ENCODE results near the gene ZMYND11.
A peak's percentile ranks its signal among the peaks of the same experiment; 100 is the strongest.

Gene ZMYND11

GRCh38 chr10:135132-135600 is at the start of gene ZMYND11:
ZMYND11 (plus strand) TSS chr10:135455; CDS start chr10:180013, 44,558 bp downstream.
- peak; percentile 24 for DNase-seq (ENCODE audit: low spot score)

GRCh38 chr10:86031-86430 is 49.2 kb upstream of the ZMYND11 start:
- no peak for DNase-seq (ENCODE audit: low spot score)

GRCh38 chr10:87177-88080 is 47.8 kb upstream of the ZMYND11 start:
- DNase-seq (ENCODE audit: low spot score) = no peak

GRCh38 chr10:88253-88652 is 47.0 kb upstream of the ZMYND11 start:
- DNase-seq (ENCODE audit: low spot score) = no peak

GRCh38 chr10:89248-89647 is 46.0 kb upstream of the ZMYND11 start:
- no peak for DNase-seq (ENCODE audit: low spot score)

GRCh38 chr10:90161-90560 is 45.1 kb upstream of the ZMYND11 start:
- DNase-seq (ENCODE audit: low spot score) = no peak

GRCh38 chr10:91313-91712 is 43.9 kb upstream of the ZMYND11 start:
- DNase-seq (ENCODE audit: low spot score) = no peak

- DNase-seq (ENCODE audit: low spot score) = no peak
These were observed 43.1 kb upstream of the ZMYND11 start for GRCh38 chr10:92153-92552.

- no peak for DNase-seq (ENCODE audit: low spot score)
These were observed 42.4 kb upstream of the ZMYND11 start for GRCh38 chr10:92846-93245.

GRCh38 chr10:94613-95012 is 40.6 kb upstream of the ZMYND11 start:
- no peak for DNase-seq (ENCODE audit: low spot score)

- DNase-seq (ENCODE audit: low spot score) = no peak
These were observed 39.7 kb upstream of the ZMYND11 start for GRCh38 chr10:95356-96115.

GRCh38 chr10:96466-96865 is 38.8 kb upstream of the ZMYND11 start:
- no peak for DNase-seq (ENCODE audit: low spot score)

- DNase-seq (ENCODE audit: low spot score) = no peak
These were observed 30.8 kb upstream of the ZMYND11 start for GRCh38 chr10:104416-104815.

GRCh38 chr10:104862-105565 is 30.2 kb upstream of the ZMYND11 start:
- DNase-seq (ENCODE audit: low spot score) = no peak

GRCh38 chr10:105806-106205 is 29.4 kb upstream of the ZMYND11 start:
- DNase-seq (ENCODE audit: low spot score) = no peak

GRCh38 chr10:106740-107139 is 28.5 kb upstream of the ZMYND11 start:
- DNase-seq (ENCODE audit: low spot score) = no peak

GRCh38 chr10:112246-112645 is 23.0 kb upstream of the ZMYND11 start:
- DNase-seq (ENCODE audit: low spot score) = no peak

- DNase-seq (ENCODE audit: low spot score) = no peak
These were observed 10.4 kb upstream of the ZMYND11 start for GRCh38 chr10:124874-125273.

GRCh38 chr10:127612-128432 is 7.4 kb upstream of the ZMYND11 start:
- no peak for DNase-seq (ENCODE audit: low spot score)

- no peak for DNase-seq (ENCODE audit: low spot score)
These were observed 5.4 kb upstream of the ZMYND11 start for GRCh38 chr10:129810-130209.

Data from hematopoietic multipotent progenitor cell treated with erythropoietin and hydrocortisone succinate and interleukin-3 and kit ligand, for 17 days (in vitro differentiated cells).